Measurements from ENCODE around the gene VRK1.
"Not testable (repeated sequence)": the region's sequence is repeated elsewhere in the genome, so short reads cannot be mapped to it uniquely, and the experiment has no call there.

GRCh38 chr14:96765205-96765604, 32.0 kb upstream of the VRK1 start:
- not testable (repeated sequence) for TF ChIP-seq CTCF (conservative IDR thresholded peaks at IDR 0.05; ENCODE audit: low read depth, low read length); EZH2 (IDR thresholded peaks at IDR 0.05; ENCODE audit: borderline replicate concordance, low read depth, low read length, poor library complexity, severe bottlenecking)

Data from A673 (cell line).